WTC11 (cell line): ENCODE measurements around the gene FOXC1. TPM values are rescaled to one million over a fixed set of nuclear protein-coding genes. Genes with fewer than 3 reads are reported as not detected.

Experiments used
- ATAC-seq: fragments of 200-7000 bp; cut with Tn5 transposase; 2 replicates; pipeline ENCODE4 v1.10.0; 2021; ENCODE audit warnings: mild to moderate bottlenecking, moderate library complexity
- CTCF ChIA-PET: fragments of 300-600 bp; sonication (Branson Sonifier 250); formaldehyde crosslinking; loops from one replicate; lab custom pipeline; 2021; ENCODE audit warnings: antibody characterized with exemption; lab: Charles Lee
- POLR2A ChIA-PET: fragments of 350-600 bp; sonication (Branson Sonifier 250); formaldehyde crosslinking; loops from one replicate; lab custom pipeline; 2021; ENCODE audit warnings: antibody characterized with exemption; lab: Charles Lee
- DNase-seq: peaks from one replicate; pipeline ENCODE4 v3.0.0; 2021; ENCODE audit warnings: low spot score
- H3K27ac Mint-ChIP-seq: 2 replicates; pipeline ENCODE4 v1.8.0; 2021; ENCODE audit warnings: mixed read lengths
- H3K27me3 Mint-ChIP-seq: 2 replicates; pipeline ENCODE4 v1.8.0; 2021; ENCODE audit warnings: low read depth, mild to moderate bottlenecking, moderate library complexity, mixed read lengths
- H3K36me3 Mint-ChIP-seq: 2 replicates; pipeline ENCODE4 v1.8.0; 2021; ENCODE audit warnings: mixed read lengths
- H3K4me1 Mint-ChIP-seq: 2 replicates; pipeline ENCODE4 v1.8.0; 2022; ENCODE audit warnings: mixed read lengths
- H3K4me3 Mint-ChIP-seq: 2 replicates; pipeline ENCODE4 v1.8.0; 2021; ENCODE audit warnings: mild to moderate bottlenecking, moderate library complexity, mixed read lengths
- H3K9me3 Mint-ChIP-seq: 2 replicates; pipeline ENCODE4 v1.8.0; 2021; ENCODE audit warnings: mixed read lengths
- ESRRA ChIP-seq: sonication (generic); formaldehyde crosslinking; IDR thresholded peaks from 2 replicates; pipeline ENCODE4 v1.8.1; 2022; ENCODE audit warnings: mild to moderate bottlenecking, missing genetic modification reagents, borderline replicate concordance
- KAT7 ChIP-seq: sonication (generic); formaldehyde crosslinking; IDR thresholded peaks from 2 replicates; pipeline ENCODE4 v1.8.1; 2023; ENCODE audit warnings: missing genetic modification reagents, mild to moderate bottlenecking, borderline replicate concordance
- NFATC4 ChIP-seq: fragments of 250-450 bp; sonication (Bioruptor Pico); IDR thresholded peaks from 2 replicates; pipeline ENCODE4 v1.9.0; 2021; ENCODE audit warnings: mild to moderate bottlenecking
- RELA ChIP-seq: sonication (generic); formaldehyde crosslinking; IDR thresholded peaks from 2 replicates; pipeline ENCODE4 v1.8.1; 2022; ENCODE audit warnings: missing genetic modification reagents, mild to moderate bottlenecking, borderline replicate concordance
- ZBTB21 ChIP-seq: sonication (generic); formaldehyde crosslinking; IDR thresholded peaks from 2 replicates; pipeline ENCODE4 v1.8.1; 2023; ENCODE audit warnings: mild to moderate bottlenecking, missing genetic modification reagents, borderline replicate concordance
- total RNA-seq: library from RNA; stranded (reverse); gene quantifications from 3 replicates; pipeline ENCODE4 v1.2.3, GENCODE V29; 2021
- TF ChIP-seq, protein P1 (sequence below): sonication (generic); formaldehyde crosslinking; conservative IDR thresholded peaks from 2 replicates; pipeline ENCODE4 v1.8.1; 2023; ENCODE audit warnings: mild to moderate bottlenecking, low read depth, missing genetic modification reagents, moderate library complexity
- TF ChIP-seq, protein P2 (sequence below): fragments of 250-450 bp; sonication (Bioruptor Pico); IDR thresholded peaks from 2 replicates; pipeline ENCODE4 v1.9.0; 2021; ENCODE audit warnings: mild to moderate bottlenecking
- TF ChIP-seq, protein P3 (sequence below): sonication (generic); formaldehyde crosslinking; IDR thresholded peaks from 2 replicates; pipeline ENCODE4 v1.8.1; 2023; ENCODE audit warnings: mild to moderate bottlenecking, missing genetic modification reagents, borderline replicate concordance
- TF ChIP-seq, protein P4 (sequence below): sonication (generic); formaldehyde crosslinking; IDR thresholded peaks from 2 replicates; pipeline ENCODE4 v1.8.1; 2022; ENCODE audit warnings: low read depth, missing genetic modification reagents, borderline replicate concordance

FOXC1 gene
- total RNA-seq, 1 experiment from 2014 or later, result 10.7 TPM

DNA sequence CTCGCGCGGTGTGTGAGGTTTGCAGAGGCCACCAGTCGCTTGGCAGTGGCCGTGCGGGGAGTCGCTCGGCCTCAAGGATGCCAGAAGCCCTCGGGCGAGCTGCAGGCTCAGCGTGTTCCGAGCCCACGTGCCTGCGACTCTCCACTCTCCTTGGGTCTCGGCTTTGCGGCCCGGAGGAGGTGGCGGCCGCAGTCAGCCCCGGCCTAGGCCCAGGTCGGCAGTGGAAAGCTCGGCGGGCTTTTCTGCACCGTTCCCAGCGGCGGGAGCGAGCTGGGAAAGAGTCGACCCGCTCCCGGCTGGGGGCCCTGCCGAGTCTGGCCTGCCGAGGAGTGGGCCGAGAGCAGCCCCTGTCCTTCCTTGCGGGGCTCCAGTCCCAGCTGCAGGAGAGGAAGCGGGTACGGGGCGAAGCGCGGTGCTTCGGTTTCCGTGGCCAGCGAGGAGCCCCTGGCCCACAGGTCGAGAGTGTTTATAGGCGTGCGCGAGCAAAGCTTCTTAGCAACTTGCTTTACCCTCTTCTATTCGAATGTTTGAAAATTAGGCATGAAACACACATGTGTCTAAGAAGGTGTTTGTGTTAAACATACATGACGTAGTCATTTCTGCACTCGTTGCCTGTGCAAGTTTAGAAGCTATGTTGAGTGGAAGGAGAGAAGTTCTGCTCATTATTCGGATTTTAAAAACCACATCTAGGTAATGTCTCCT, 5.6 kb downstream of the FOXC1 start (continued):
- TF ChIP-seq, protein P1, sequence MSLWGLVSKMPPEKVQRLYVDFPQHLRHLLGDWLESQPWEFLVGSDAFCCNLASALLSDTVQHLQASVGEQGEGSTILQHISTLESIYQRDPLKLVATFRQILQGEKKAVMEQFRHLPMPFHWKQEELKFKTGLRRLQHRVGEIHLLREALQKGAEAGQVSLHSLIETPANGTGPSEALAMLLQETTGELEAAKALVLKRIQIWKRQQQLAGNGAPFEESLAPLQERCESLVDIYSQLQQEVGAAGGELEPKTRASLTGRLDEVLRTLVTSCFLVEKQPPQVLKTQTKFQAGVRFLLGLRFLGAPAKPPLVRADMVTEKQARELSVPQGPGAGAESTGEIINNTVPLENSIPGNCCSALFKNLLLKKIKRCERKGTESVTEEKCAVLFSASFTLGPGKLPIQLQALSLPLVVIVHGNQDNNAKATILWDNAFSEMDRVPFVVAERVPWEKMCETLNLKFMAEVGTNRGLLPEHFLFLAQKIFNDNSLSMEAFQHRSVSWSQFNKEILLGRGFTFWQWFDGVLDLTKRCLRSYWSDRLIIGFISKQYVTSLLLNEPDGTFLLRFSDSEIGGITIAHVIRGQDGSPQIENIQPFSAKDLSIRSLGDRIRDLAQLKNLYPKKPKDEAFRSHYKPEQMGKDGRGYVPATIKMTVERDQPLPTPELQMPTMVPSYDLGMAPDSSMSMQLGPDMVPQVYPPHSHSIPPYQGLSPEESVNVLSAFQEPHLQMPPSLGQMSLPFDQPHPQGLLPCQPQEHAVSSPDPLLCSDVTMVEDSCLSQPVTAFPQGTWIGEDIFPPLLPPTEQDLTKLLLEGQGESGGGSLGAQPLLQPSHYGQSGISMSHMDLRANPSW (CRISPR knock-in tag), result no peak

DNA sequence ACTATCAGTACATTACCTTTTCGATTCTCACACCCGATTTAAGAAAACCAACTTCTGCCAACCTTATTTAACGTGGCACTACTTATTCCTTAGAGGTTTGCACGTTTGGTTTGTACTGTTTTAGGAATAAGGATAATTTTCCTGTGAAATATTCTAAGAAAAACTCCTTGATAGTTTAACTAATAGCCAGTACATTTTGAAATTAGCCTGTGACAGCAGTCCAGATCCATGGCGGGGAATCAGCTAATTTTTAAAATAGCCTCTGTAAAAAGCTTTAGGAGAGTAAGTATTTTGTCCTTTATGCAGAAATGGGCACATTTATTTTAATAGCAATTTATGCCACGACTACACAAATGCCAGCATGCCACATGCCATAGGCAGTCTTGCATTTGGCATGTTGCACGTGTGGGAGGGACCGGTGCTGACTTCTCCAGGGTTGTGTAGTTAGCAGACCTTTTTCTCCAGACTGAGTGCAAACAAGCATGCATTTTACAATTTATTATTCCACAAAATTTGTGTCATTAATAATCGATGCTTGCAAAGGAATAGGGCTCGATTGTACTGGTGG, 6.2 kb downstream of the FOXC1 start:
- no peak for DNase-seq
- H3K36me3 Mint-ChIP-seq, result no peaks in the 10 kb centered on the region
- H3K4me3 Mint-ChIP-seq, result peak overlapping the region; percentile 46; the same call in 1 of the 2 replicates
- H3K27me3 Mint-ChIP-seq, result peaks cover 91% of the 10 kb centered on the region
- ChIA-PET CTCF (interaction anchor here (1.7 to 5.8 kb wide), 2 partner anchors 9 to 17 kb away, joined by 5 to 30 read pairs; no protein-coding TSS in a partner anchor), POLR2A (no interaction called here)
- peaks cover 36% of the 10 kb centered on the region for H3K4me1 Mint-ChIP-seq
- no peak for ATAC-seq
- H3K27ac Mint-ChIP-seq, result no peak overlapping the region
- TF ChIP-seq RELA (CRISPR knock-in tag) (no peak), ESRRA (CRISPR knock-in tag) (no peak), KAT7 (CRISPR knock-in tag) (no peak)
- no peaks in the 10 kb centered on the region for H3K9me3 Mint-ChIP-seq

DNA sequence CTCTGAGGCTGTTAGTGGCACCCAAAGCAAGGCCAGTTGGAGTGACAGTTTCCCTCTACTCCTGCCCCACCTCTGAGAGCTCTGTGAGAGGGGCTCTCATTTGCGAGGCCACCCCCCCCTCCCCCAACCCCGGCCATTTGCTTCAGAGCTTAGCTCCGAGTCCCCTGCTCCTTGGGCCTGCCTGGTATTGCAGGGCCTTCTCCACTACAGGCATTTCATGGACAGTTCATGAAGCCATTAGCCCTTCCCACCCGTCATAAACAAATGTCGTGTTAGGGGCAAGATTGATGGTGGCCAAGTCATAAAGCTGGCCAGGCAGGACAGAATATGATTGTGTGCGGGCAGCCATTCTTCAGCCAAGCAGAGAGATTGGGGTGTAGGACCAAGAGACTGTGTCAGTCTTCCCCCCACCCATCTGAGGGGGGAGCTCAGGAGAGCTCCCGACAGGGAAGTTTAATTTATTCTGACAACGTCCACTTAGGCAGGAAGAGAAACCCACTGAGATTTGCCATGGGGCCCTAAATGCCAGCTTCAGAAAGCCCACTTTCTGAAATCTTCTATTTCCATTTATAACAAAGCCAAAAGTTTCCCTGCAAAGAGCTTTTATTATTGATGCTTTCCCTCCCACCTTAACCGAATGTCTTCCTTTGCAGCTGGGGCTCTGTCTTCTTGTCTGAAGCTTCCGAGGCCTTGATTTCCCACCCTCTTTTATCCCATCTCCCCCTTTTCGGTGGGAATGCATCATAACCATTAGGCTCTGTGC, 7.2 kb downstream of the FOXC1 start:
- H3K4me1 Mint-ChIP-seq, result peaks cover 42% of the 10 kb centered on the region
- H3K9me3 Mint-ChIP-seq, result no peaks in the 10 kb centered on the region
- no peak for ATAC-seq
- H3K27me3 Mint-ChIP-seq, result peaks cover 97% of the 10 kb centered on the region
- no peak overlapping the region for H3K4me3 Mint-ChIP-seq
- H3K36me3 Mint-ChIP-seq, result no peaks in the 10 kb centered on the region
- no peak overlapping the region for H3K27ac Mint-ChIP-seq
- CTCF ChIA-PET, result interaction anchor here (0.6 to 5.8 kb wide), 4 partner anchors 10 to 1945 kb away, joined by 3 to 30 read pairs (median 5); no protein-coding TSS in a partner anchor
- no peak for TF ChIP-seq NFATC4
- TF ChIP-seq, protein P2, sequence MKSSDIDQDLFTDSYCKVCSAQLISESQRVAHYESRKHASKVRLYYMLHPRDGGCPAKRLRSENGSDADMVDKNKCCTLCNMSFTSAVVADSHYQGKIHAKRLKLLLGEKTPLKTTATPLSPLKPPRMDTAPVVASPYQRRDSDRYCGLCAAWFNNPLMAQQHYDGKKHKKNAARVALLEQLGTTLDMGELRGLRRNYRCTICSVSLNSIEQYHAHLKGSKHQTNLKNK (CRISPR knock-in tag), result no peak
- TF ChIP-seq, protein P3, sequence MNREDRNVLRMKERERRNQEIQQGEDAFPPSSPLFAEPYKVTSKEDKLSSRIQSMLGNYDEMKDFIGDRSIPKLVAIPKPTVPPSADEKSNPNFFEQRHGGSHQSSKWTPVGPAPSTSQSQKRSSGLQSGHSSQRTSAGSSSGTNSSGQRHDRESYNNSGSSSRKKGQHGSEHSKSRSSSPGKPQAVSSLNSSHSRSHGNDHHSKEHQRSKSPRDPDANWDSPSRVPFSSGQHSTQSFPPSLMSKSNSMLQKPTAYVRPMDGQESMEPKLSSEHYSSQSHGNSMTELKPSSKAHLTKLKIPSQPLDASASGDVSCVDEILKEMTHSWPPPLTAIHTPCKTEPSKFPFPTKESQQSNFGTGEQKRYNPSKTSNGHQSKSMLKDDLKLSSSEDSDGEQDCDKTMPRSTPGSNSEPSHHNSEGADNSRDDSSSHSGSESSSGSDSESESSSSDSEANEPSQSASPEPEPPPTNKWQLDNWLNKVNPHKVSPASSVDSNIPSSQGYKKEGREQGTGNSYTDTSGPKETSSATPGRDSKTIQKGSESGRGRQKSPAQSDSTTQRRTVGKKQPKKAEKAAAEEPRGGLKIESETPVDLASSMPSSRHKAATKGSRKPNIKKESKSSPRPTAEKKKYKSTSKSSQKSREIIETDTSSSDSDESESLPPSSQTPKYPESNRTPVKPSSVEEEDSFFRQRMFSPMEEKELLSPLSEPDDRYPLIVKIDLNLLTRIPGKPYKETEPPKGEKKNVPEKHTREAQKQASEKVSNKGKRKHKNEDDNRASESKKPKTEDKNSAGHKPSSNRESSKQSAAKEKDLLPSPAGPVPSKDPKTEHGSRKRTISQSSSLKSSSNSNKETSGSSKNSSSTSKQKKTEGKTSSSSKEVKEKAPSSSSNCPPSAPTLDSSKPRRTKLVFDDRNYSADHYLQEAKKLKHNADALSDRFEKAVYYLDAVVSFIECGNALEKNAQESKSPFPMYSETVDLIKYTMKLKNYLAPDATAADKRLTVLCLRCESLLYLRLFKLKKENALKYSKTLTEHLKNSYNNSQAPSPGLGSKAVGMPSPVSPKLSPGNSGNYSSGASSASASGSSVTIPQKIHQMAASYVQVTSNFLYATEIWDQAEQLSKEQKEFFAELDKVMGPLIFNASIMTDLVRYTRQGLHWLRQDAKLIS (CRISPR knock-in tag), result no peak
- TF ChIP-seq, protein P4, sequence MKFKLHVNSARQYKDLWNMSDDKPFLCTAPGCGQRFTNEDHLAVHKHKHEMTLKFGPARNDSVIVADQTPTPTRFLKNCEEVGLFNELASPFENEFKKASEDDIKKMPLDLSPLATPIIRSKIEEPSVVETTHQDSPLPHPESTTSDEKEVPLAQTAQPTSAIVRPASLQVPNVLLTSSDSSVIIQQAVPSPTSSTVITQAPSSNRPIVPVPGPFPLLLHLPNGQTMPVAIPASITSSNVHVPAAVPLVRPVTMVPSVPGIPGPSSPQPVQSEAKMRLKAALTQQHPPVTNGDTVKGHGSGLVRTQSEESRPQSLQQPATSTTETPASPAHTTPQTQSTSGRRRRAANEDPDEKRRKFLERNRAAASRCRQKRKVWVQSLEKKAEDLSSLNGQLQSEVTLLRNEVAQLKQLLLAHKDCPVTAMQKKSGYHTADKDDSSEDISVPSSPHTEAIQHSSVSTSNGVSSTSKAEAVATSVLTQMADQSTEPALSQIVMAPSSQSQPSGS (CRISPR knock-in tag), result no peak
- no peak for TF ChIP-seq KAT7 (CRISPR knock-in tag)
- no peak for TF ChIP-seq ZBTB21
- DNase-seq, result no peak
- POLR2A ChIA-PET, result no interaction called here
